Nephron progenitor cell (in vitro differentiated cells): ENCODE results near the gene CLIC3.

Experiments used
- DNase-seq: peaks from one replicate; pipeline ENCODE4 v3.0.0; 2021
- H3K27ac Mint-ChIP-seq: 2 replicates; pipeline ENCODE4 v1.8.0; 2021; ENCODE audit warnings: mild to moderate bottlenecking, moderate library complexity, mixed read lengths
- H3K27me3 Mint-ChIP-seq: 2 replicates; pipeline ENCODE4 v1.8.0; 2021; ENCODE audit warnings: mild to moderate bottlenecking, low read depth, mixed read lengths; ENCODE audit not compliant: poor library complexity
- H3K36me3 Mint-ChIP-seq: 2 replicates; pipeline ENCODE4 v1.8.0; 2021; ENCODE audit warnings: low read depth, mixed read lengths
- H3K4me1 Mint-ChIP-seq: 2 replicates; pipeline ENCODE4 v1.8.0; 2021; ENCODE audit warnings: mixed read lengths
- H3K4me3 Mint-ChIP-seq: 2 replicates; pipeline ENCODE4 v1.8.0; 2021; ENCODE audit warnings: mild to moderate bottlenecking, moderate library complexity, mixed read lengths
- H3K9me3 Mint-ChIP-seq: 2 replicates; pipeline ENCODE4 v1.8.0; 2021; ENCODE audit warnings: mild to moderate bottlenecking, moderate library complexity, mixed read lengths
- TF ChIP-seq, protein P1 (sequence below): fragments of 200-600 bp; sonication (generic); IDR thresholded peaks from 2 replicates; pipeline ENCODE4 v1.5.0; 2021; ENCODE audit warnings: antibody characterized with exemption

The CLIC3 gene

DNA sequence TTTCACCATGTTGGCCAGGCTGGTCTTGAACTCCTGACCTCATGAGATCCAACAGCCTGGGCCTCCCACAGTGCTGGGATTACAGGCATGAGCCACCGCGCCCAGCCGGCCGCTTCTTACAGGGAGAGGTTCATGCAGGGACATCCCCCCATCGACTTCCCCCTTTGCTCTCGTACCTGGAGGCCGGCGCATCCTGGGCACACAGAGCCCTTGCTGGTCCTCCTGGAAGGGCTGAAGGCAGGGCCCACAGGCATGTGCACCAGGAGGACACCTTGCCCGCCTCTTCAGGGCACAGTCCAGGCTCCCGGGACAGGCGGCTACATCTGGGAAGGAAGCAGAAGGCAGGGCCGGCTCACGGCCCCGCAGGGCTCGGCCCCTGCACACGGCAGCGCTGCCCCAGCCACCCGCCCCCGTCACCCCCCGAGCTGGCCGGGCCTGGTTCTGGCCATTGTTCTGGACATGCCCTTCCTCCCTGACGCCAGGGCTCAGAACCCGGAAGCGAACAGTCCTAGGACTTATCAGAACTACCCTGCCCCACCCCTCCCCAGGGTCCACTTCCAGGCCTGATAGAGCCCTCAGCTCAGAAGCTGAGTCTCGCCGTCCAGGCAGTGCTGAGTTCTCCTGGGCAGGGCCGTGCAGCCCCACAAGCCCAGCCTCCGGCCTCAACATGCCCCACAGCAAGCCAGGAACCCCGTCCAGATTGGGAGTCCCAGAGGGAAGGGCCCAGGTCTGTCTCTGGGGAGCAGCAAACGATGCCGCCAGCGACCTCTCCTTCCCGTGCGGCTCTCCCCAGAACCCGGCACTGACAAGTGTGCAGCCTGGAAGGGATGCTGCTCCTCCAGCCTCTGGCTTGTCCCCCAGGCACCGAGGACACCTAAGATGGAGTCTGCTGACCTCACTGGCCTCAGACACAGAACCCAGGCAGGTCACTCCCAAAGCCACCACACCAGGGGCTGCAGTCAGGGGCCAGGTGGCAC, 46.7 kb upstream of the CLIC3 start:
- peaks cover 50% of the 10 kb centered on the region for H3K27me3 Mint-ChIP-seq
- no peak overlapping the region for H3K27ac Mint-ChIP-seq
- H3K4me1 Mint-ChIP-seq, result no peaks in the 10 kb centered on the region
- TF ChIP-seq, protein P1, sequence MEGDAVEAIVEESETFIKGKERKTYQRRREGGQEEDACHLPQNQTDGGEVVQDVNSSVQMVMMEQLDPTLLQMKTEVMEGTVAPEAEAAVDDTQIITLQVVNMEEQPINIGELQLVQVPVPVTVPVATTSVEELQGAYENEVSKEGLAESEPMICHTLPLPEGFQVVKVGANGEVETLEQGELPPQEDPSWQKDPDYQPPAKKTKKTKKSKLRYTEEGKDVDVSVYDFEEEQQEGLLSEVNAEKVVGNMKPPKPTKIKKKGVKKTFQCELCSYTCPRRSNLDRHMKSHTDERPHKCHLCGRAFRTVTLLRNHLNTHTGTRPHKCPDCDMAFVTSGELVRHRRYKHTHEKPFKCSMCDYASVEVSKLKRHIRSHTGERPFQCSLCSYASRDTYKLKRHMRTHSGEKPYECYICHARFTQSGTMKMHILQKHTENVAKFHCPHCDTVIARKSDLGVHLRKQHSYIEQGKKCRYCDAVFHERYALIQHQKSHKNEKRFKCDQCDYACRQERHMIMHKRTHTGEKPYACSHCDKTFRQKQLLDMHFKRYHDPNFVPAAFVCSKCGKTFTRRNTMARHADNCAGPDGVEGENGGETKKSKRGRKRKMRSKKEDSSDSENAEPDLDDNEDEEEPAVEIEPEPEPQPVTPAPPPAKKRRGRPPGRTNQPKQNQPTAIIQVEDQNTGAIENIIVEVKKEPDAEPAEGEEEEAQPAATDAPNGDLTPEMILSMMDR, result no peak
- no peaks in the 10 kb centered on the region for H3K9me3 Mint-ChIP-seq
- H3K36me3 Mint-ChIP-seq, result no peaks in the 10 kb centered on the region
- no peak for DNase-seq
- no peak overlapping the region for H3K4me3 Mint-ChIP-seq

DNA sequence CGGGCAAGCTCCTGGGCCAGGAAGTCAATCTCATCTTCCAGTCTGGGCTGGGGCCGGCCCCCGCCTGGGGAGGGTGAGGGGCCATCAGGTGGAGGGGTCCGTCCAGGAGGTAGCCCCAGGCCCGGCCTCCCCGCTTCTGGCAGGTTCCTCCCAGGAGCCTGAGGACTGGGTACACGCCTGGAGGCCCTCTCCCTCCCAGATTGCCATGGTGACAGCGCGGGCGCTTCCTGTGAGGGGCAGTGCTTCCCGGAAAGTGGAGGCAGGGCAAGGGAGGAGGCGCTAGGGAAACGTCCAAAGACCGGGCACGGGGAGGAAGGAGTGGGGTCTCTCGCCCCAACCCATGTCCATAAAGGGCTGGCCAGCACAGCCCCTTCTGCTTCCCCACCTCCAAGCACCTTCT, 44.8 kb upstream of the CLIC3 start:
- no peaks in the 10 kb centered on the region for H3K36me3 Mint-ChIP-seq
- TF ChIP-seq, protein P1, result no peak
- H3K27ac Mint-ChIP-seq, result no peak overlapping the region
- peaks cover 35% of the 10 kb centered on the region for H3K27me3 Mint-ChIP-seq
- no peaks in the 10 kb centered on the region for H3K4me1 Mint-ChIP-seq
- DNase-seq, result no peak
- no peak overlapping the region for H3K4me3 Mint-ChIP-seq
- H3K9me3 Mint-ChIP-seq, result no peaks in the 10 kb centered on the region

DNA sequence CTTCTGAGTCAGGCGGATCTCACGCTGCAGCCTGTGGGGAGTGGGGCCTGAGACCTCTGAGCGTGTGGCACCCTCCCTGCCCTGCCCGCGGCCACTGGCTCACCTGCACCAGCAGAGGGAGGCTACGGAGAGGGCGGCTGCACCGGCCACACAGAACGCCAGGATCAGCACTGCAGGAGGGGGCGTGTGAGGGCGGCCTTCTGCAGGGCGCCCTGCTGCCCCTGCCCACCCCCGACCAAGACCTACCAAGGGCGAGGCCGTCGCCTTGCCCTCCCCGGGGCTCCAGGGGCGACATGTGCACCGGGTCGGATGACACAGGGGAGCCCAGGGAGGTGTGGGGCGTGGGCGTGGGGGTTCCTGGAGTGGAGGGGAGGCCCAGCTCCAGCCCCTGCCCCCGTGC, 44.2 kb upstream of the CLIC3 start:
- no peak for DNase-seq
- TF ChIP-seq, protein P1, result no peak
- H3K36me3 Mint-ChIP-seq, result no peaks in the 10 kb centered on the region
- H3K27ac Mint-ChIP-seq, result no peak overlapping the region
- H3K4me1 Mint-ChIP-seq, result no peaks in the 10 kb centered on the region
- peaks cover 31% of the 10 kb centered on the region for H3K27me3 Mint-ChIP-seq
- H3K9me3 Mint-ChIP-seq, result no peaks in the 10 kb centered on the region
- no peak overlapping the region for H3K4me3 Mint-ChIP-seq

DNA sequence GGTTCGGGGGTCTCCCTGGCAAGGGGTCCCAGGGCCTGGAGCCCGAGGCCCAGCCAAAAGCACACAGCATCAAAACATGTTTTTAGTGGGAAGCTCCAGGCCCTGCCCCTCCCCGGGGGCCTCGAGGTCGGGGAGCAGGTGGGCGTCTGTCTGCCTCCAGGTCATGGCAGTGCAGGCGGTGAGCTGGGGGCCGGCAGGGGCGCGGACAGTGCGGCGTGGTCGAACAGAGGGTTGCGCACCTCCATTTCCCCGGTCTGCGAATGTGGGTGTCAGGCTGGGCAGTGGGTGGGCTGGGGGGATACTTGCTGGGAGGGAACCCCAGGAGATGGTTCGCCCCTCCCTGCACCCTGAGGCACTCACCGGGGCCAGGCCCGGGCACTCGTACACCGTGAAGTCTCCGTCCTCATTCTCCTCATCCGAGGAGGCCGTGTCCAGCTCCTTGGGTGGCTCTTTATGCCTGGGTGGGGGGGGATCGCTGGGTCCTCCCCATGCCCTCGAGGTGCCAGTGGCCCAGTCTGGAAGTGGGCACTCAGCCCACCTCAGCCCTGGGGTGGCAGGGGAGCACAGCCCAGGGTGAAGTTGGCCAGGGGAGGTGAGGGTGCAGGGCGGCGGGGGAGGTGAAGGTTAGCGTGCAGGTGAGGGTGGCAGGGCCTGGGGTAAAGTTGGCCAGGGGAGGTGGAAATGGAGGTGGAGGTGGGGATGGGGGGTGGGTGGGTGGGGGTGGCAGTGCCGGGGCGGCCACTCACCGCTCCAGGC, 43.4 kb upstream of the CLIC3 start:
- Mint-ChIP-seq H3K4me3 (no peak overlapping the region), H3K36me3 (no peaks in the 10 kb centered on the region), H3K27me3 (peaks cover 27% of the 10 kb centered on the region), H3K4me1 (no peaks in the 10 kb centered on the region), H3K9me3 (no peaks in the 10 kb centered on the region), H3K27ac (no peak overlapping the region)
- TF ChIP-seq, protein P1, result no peak
- no peak for DNase-seq

DNA sequence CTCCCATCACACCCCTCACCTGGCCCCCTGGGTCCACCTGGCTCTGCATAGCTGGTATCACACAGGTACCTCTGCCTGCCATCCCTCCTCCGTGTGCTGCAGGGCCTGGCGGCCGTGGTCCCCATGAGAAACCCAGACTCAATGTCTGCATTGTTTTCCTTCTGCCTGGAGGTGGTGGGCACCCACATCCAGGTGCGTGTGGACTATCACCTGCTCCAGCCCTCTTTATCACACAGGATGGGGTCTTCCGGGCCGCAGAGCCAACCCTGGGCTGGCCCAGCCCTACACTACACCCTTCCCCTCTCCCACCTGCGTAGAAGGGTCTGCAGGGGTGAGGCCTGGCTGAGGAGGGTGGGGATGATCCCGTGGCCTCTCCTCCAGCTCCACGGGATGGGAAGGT, 42.5 kb upstream of the CLIC3 start:
- H3K27me3 Mint-ChIP-seq, result peaks cover 18% of the 10 kb centered on the region
- TF ChIP-seq, protein P1, result no peak
- H3K4me1 Mint-ChIP-seq, result no peaks in the 10 kb centered on the region
- no peak for DNase-seq
- no peak overlapping the region for H3K4me3 Mint-ChIP-seq
- H3K27ac Mint-ChIP-seq, result no peak overlapping the region
- no peaks in the 10 kb centered on the region for H3K36me3 Mint-ChIP-seq
- H3K9me3 Mint-ChIP-seq, result no peaks in the 10 kb centered on the region
